HG02840 (cell line): ENCODE data around the gene ANTKMT.
"Not testable (repeated sequence)": the region's sequence is repeated elsewhere in the genome, so short reads cannot be mapped to it uniquely, and the experiment has no call there.

Experiments
- ATAC-seq: cut with Tn5 transposase; IDR thresholded peaks from one replicate; pipeline ENCODE4 v1.9.1; 2021; ENCODE audit warnings: mild to moderate bottlenecking, moderate library complexity, moderate number of reproducible peaks; ENCODE audit not compliant: unreplicated experiment, low FRiP score

Gene ANTKMT

GRCh38 chr16:680967-681745 lies 39.8 kb upstream of the ANTKMT start:
- no peak for ATAC-seq

- ATAC-seq: no peak
Observed at GRCh38 chr16:681746-682427, 39.1 kb upstream of the ANTKMT start.

GRCh38 chr16:682493-683395 lies 38.2 kb upstream of the ANTKMT start:
- no peak for ATAC-seq

DNA sequence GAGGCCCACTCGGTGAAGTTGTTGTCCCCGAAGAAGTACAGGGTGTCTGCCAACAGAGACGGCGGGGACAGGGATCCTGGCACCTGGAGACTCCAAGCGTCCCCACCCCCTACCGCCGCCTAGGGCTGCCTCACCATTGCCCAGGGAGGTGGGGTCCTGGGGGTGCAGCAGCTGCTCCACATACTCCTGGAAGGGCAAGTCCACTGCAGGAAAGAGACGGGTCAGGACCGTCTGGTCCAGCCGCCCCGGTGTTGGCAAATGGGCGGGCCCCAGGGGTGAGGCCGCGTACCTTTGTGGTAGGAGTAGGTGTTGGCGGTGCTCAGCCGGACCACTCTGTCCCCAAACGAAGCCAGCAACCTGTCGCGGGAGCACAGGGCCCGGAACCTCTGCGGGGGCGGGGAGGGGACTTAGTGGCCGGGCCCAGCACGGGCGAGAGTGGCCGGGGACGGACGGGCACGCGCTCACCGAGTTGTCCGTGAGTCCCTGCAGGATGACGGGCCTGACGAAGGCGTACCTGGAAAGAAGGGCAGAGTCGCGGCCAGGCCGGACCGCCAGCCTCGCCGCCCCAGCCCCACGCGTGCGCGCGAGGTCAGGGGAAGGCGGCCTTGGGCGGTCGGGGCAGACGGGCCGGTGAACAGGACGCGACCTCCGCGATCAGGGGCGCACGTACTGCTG lies 37.4 kb upstream of the ANTKMT start:
- ATAC-seq: peak; percentile 6

DNA sequence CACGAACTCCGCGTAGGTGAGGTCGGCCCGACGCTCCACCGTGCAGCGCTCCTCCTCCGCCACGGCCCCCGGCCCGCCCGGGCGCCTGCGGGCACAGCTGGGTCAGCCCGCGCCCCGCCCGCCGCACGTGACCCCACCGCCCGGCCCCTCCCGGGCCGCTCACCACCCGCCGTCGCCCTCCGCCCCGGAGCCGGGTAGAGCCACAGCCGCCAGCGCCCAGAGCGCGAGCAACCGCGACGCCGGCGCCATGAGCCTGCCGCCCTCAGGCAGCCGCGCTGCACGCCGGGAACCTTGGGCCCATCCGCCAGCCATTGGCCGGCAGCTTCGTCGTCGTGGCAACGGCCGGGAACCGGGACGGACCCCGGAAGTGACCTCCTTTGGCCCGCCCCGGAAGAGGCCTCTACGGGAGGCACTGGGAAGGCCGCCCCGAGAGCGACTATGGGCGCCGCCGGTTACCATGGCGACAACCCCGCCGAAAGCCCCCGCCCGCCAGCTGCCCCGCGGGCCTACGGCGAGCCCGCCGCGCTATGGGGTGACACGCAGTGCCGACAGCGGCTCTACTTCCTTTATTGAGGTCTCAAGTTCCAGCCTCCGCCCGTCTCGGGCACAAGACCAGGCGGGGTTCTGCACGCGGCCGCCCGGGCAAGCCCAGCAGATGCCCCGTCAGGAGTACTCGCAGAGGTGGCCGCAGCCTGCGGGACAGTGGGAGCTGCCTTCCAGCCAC lies 36.7 kb upstream of the ANTKMT start, which contains the start of gene JMJD8:
Gene JMJD8 (minus strand): TSS at position 264 of the 724 bp plus-strand sequence. CDS start 15 bp downstream, at position 249.
- peak; percentile 49 for ATAC-seq

DNA sequence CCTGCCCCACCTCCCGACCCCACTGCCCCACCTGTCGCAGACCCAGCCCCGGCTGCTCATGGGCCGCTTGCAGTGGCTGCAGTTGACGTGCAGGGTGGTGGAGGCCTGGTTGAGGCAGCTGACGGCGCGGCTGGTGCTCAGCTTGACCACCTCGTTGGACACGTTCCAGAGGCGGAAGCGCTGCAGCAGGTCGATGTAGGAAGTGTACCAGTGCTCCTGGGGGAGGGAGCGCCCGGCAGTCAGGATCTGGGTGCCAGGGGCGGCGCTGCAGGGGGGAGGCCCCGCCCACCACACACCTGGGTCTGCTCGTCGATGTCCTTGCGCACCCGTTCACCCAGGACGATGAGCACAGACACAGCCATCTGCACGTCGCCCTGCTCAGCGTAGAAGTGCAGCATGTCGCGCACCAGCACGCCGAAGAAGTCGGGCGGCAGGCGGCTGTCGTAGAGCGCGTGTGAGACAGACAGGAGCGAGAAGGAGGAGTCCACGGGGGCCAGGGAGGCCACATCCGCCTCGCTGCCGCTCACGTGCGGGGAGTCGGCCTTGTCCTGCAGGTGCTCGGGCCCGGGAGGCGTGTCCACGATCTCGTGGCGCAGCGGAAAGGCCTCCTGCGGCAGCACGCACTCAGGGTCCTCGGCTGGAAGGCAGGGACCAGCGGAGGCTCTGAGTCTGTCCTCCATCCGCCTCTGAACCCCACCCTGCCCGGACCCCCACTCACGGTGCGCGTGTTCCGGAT lies 35.8 kb upstream of the ANTKMT start:
- no peak for ATAC-seq

DNA sequence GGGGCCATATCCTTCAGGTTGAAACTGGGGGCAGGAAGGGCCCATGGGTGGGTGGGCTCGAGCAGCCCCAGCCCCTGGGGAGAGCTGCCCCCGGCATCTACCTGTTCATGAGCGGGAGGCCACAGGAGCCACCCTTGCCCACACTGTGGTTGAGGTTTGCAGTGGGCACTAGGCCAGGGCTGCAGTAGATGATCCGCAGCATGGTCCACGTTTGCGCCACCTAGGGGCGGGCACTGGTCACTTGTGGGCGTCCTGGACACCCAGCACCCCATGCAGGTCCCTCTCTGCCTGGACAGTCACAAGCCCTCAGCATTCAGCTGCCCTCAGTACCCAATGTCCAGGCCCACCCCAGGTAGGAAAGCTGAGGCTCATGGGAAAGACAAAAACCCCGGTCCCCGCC lies 35.0 kb upstream of the ANTKMT start:
- no peak for ATAC-seq

GRCh38 chr16:686459-687260 lies 34.3 kb upstream of the ANTKMT start:
- no peak for ATAC-seq

GRCh38 chr16:687499-687898 lies 33.4 kb upstream of the ANTKMT start:
- ATAC-seq: no peak

DNA sequence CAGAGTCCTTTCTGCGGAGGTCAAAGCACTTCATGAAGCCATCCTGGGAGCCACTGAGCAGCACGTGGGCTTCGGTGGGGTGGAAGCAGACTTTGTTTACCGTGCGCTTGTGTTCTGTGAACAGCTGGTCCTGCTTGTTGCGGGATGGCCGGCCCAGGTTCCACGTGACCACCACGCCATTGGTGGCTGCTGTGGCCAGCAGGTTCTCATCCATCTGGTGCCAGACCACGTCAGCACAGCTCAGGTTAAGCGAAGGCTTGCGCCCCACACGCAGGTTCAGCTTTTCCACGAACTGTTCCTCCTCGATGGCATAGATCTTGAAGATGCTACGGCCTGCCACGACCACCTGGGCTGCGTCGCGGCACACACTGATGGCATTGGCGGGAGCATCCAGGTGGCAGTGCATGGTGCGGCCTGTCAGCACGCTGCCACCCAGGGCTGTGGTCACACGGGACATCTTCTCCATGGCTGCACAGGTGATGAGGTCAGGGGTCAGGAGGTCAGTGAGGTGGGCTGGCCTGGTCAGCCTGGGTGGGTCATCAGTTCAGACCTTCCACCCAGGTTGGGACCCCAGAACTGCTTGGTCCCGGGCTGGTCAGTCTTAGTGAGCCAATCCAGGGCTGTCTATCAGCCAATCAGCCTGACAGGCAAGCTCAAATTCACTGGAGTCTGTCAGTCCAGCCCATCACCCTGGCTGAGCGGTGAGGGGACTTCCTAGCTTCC lies 31.6 kb upstream of the ANTKMT start:
- no peak for ATAC-seq

DNA sequence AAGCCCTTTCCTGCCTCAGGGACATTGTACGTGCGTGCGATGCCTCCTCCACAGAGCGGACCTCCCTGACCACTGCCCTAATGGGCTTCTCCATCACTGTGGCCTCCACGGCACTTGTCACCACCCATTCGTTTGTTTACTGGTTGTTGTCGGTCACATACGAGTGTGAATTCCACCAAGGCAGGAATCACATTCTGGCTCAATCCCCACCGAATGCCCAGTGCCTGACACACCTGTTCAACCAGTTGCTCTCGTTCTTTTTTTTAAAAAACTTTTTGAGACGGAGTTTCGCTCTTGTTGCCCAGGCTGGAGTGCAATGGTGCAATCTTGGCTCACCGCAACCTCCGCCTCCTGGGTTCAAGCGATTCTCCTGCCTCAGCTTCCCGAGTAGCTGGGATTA lies 29.7 kb upstream of the ANTKMT start:
- ATAC-seq: not testable (repeated sequence)

GRCh38 chr16:692356-693108 lies 28.4 kb upstream of the ANTKMT start:
- ATAC-seq: no peak

- ATAC-seq: no peak
Observed at GRCh38 chr16:693364-693763, 27.6 kb upstream of the ANTKMT start.

- ATAC-seq: no peak
Observed at GRCh38 chr16:693766-694165, 27.2 kb upstream of the ANTKMT start.

DNA sequence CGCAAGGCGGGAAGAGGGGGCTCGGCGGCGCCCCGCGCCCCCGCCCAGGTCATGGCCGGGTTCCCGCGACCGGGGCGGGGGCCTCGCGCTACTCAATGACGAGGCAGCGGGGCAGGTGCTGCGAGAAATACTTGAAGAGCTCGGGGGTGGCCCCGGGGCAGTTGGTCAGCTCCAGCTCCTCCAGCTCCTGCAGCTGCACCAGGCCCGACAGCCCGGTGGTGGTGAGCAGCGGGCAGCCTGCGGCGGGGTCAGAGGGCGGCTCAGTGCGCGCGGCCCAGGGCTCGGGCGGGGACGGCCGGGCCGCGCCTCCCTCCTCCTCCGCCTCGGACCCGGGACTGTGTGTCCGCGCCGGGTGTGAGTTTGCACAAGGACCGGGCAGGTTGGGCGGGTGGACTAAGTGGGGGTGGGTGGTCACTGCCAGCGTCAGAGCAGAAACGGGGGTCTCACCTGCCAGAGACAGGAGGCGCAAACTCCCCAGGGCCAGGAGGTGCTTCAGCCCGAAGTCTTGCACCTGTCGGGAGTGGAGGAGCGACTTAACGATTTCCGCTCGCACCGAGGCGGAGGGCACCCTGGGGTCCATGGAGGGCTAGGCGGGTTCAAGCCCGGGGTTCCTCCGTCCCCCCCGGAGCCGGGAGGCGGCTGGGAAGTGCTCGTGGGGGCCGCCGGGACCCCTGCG lies 26.6 kb upstream of the ANTKMT start:
- ATAC-seq: no peak

DNA sequence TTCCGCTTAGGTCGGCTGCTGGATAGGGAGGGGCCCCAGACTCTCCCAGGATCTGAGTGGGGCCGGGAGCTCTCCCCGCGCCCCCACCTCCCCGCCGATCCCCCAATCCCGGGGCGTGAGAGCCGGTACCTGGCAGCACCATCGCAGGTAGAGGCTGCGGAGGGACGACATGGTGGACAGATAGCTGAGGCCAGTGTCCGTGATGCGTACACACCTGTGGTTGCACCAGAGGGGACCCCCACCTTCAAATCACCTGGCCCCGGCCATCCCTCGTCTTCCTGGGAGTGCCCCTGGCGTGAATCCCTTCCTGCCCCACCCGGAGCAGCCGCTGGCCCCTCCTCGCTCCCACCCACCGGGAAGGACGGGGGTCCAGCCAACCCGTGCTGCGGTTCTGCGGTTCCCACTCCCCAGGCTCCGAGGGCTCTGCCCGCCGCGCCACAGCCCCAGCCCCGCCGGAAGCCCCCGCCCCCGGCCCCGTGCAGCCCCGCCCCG lies 26.0 kb upstream of the ANTKMT start:
- ATAC-seq: no peak
